Sigmoid colon (tissue), 4 donors: Measurements from ENCODE around the gene BHLHE23.

Source experiments
- CTCF ChIP-seq, 4 experiments: fragments of 450-650 bp in 3 of 4; fragments of 200-600 bp in 1 of 4; IDR thresholded peaks; one replicate each; pipeline ENCODE4 v1.5.1; 2016 to 2019; ENCODE audit warnings: antibody characterized with exemption in 4 of 4, mild to moderate bottlenecking in 3 of 4, moderate library complexity in 2 of 4
- POLR2A ChIP-seq, 2 donors: fragments of 450-650 bp; IDR thresholded peaks; one replicate each; pipeline ENCODE4 v1.6.1; 2016; ENCODE audit warnings: antibody characterized with exemption in 2 of 2, mild to moderate bottlenecking in 2 of 2, moderate library complexity in 2 of 2
- POLR2AphosphoS5 ChIP-seq, 4 donors: sonication (generic); formaldehyde crosslinking; IDR thresholded peaks; one replicate each; pipeline ENCODE4 v1.6.1; 2017; ENCODE audit warnings: antibody characterized with exemption in 4 of 4

GRCh38 chr20:63053432-63054102 is 46.8 kb upstream of the BHLHE23 start:
- TF ChIP-seq CTCF (IDR thresholded peaks at IDR 0.05) (no peak), POLR2A (IDR thresholded peaks at IDR 0.05) (no peak), POLR2AphosphoS5 (IDR thresholded peaks at IDR 0.05) (no peak)
